Endodermal cell (in vitro differentiated cells): Measurements from ENCODE around the gene NOB1. TPM values are rescaled to one million over a fixed set of nuclear protein-coding genes. Genes with fewer than 3 reads are reported as not detected.
A peak's percentile ranks its signal among the peaks of the same experiment; 100 is the strongest.

ENCODE experiments used
- DNase-seq: peaks from one replicate; pipeline ENCODE4 v3.0.0-alpha.2; 2017
- H3K27ac ChIP-seq: 2 replicates; pipeline ENCODE4 v1.5.1; 2013; ENCODE audit warnings: mild to moderate bottlenecking, low read depth, low read length, moderate library complexity
- H3K27me3 ChIP-seq: 2 replicates; pipeline ENCODE4 v1.6.1; 2013; ENCODE audit warnings: mild to moderate bottlenecking, low read length, moderate library complexity; ENCODE audit not compliant: insufficient read depth, control insufficient read depth, poor library complexity, severe bottlenecking
- H3K36me3 ChIP-seq: 2 replicates; pipeline ENCODE4 v1.7.0; 2013; ENCODE audit warnings: mild to moderate bottlenecking, low read length, moderate library complexity; ENCODE audit not compliant: control insufficient read depth, insufficient read depth
- H3K4me1 ChIP-seq: one replicate; pipeline ENCODE4 v1.7.0; 2013; ENCODE audit warnings: low read length; ENCODE audit not compliant: control insufficient read depth, insufficient read depth
- H3K4me3 ChIP-seq: 2 replicates; pipeline ENCODE4 v1.5.1; 2013; ENCODE audit warnings: mild to moderate bottlenecking, low read length, moderate library complexity
- H3K9ac ChIP-seq: 2 replicates; pipeline ENCODE4 v1.6.1; 2013; ENCODE audit warnings: mild to moderate bottlenecking, low read length, moderate library complexity; ENCODE audit not compliant: poor library complexity, severe bottlenecking; ENCODE audit errors: extremely low read depth
- H3K9me3 ChIP-seq: 2 replicates; pipeline ENCODE4 v1.6.1; 2013; ENCODE audit warnings: mild to moderate bottlenecking, low read length, moderate library complexity; ENCODE audit not compliant: control insufficient read depth
- H3K27ac Mint-ChIP-seq: 2 replicates; pipeline ENCODE4 v1.8.0; 2020; ENCODE audit warnings: mixed read lengths
- H3K27me3 Mint-ChIP-seq: 2 replicates; pipeline ENCODE4 v1.8.0; 2021; ENCODE audit warnings: mild to moderate bottlenecking, mixed read lengths; ENCODE audit not compliant: insufficient read depth
- H3K36me3 Mint-ChIP-seq: 2 replicates; pipeline ENCODE4 v1.8.0; 2020; ENCODE audit warnings: low read depth, mixed read lengths
- H3K4me1 Mint-ChIP-seq: 2 replicates; pipeline ENCODE4 v1.8.0; 2020; ENCODE audit warnings: mixed read lengths
- H3K4me3 Mint-ChIP-seq: 2 replicates; pipeline ENCODE4 v1.8.0; 2020; ENCODE audit warnings: mild to moderate bottlenecking, moderate library complexity, mixed read lengths
- H3K9me3 Mint-ChIP-seq: 2 replicates; pipeline ENCODE4 v1.8.0; 2020; ENCODE audit warnings: mild to moderate bottlenecking, mixed read lengths
- CTCF ChIP-seq: fragments of 200-600 bp; sonication (generic); conservative IDR thresholded peaks from 2 replicates; pipeline ENCODE4 v1.5.0; 2021; ENCODE audit warnings: antibody characterized with exemption, mild to moderate bottlenecking
- WGBS, 2 experiments: methylation state at CpG; one replicate each; pipeline versions ENCODE4 v1.1.5 to v1.1.7; 2013; ENCODE audit warnings: missing lambda C conversion rate in 2 of 2, mixed read lengths in 1 of 2; ENCODE audit not compliant: insufficient coverage in 1 of 2, insufficient read length in 1 of 2; 5-methylcytosine and 5-hydroxymethylcytosine counted together
- total RNA-seq, 2 donors: library from RNA; stranded (reverse); fragmentation: NEBNext Ultra II Directional in 1 of 2; extraction: Animal tissue kit (Norgen Biotek cat#: 25700) in 1 of 2; gene quantifications; 2 replicates in 1 of 2; 3 replicates in 1 of 2; pipeline ENCODE4 v1.2.1, GENCODE V29; 2021

The NOB1 gene
- total RNA-seq, 2 donors from 2014 or later: 53.1 to 53.4 TPM

GRCh38 chr16:69709456-69710084 lies 45.2 kb downstream of the NOB1 start:
- TF ChIP-seq CTCF: peak; percentile 83
- H3K27me3 ChIP-seq: no peaks in the 10 kb centered on the region
- no peak overlapping the region for H3K4me3 Mint-ChIP-seq
- H3K4me1 ChIP-seq: no peaks in the 10 kb centered on the region
- no peak for DNase-seq
- H3K27me3 Mint-ChIP-seq: no peaks in the 10 kb centered on the region
- no peak overlapping the region for H3K4me3 ChIP-seq
- peaks cover 48% of the 10 kb centered on the region for H3K36me3 Mint-ChIP-seq
- H3K9ac ChIP-seq: no peak overlapping the region
- H3K9me3 Mint-ChIP-seq: no peaks in the 10 kb centered on the region
- H3K4me1 Mint-ChIP-seq: no peaks in the 10 kb centered on the region
- H3K36me3 ChIP-seq: peaks cover 38% of the 10 kb centered on the region
- H3K27ac Mint-ChIP-seq: no peak overlapping the region
- no peaks in the 10 kb centered on the region for H3K9me3 ChIP-seq
- 75 to 77% methylated on average over 4 to 5 of the region's 5 CpGs for WGBS, 2 experiments
- H3K27ac ChIP-seq: no peak overlapping the region

DNA sequence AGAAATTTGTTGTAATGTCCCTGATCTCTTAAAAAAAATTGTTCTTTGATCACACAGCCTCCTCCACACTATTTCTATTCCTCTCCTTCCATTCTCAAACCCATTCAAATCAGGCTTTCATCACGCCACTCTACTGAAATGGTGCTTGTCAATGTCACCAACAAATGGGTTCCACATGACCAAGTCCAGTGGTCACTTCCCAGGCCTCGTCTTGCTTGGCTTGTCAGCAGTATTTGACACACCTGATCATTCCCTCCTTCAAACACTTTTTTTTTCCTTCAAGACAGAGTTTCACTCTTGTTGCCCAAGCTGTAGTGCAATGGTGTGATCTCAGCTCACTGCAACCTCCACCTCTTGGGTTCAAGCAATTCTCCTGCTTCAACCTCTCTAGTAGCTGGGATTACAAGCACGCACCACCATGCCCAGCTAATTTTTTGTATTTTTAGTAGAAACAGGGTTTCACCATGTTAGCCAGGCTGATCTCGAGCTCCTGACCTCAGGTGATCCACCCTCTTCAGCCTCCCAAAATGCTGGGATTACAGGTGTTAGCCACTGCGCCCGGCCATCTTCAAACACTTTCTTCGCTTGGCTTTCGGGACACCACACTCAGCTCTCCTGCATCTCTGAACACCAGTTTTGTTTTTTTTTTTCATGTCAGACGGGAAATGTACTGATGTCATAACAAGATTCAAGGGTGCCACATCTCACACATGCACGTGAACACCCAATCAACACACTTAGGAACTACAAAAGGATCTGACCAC lies 46.6 kb downstream of the NOB1 start:
- Histone ChIP-seq H3K27me3 (no peaks in the 10 kb centered on the region), H3K4me1 (no peaks in the 10 kb centered on the region), H3K4me3 (no peak overlapping the region), H3K9me3 (no peaks in the 10 kb centered on the region), H3K36me3 (peaks cover 47% of the 10 kb centered on the region), H3K9ac (no peak overlapping the region), H3K27ac (no peak overlapping the region)
- Mint-ChIP-seq H3K4me3 (no peak overlapping the region), H3K27me3 (no peaks in the 10 kb centered on the region), H3K4me1 (no peaks in the 10 kb centered on the region), H3K27ac (peak overlapping the region; percentile 33), H3K9me3 (no peaks in the 10 kb centered on the region), H3K36me3 (peaks cover 41% of the 10 kb centered on the region)
- peak; percentile 13 for DNase-seq
- no peak for TF ChIP-seq CTCF
- whole genome bisulfite sequencing, 2 experiments: 92 to 93% methylated on average over 9 to 10 of the region's 10 CpGs

- Mint-ChIP-seq H3K27me3 (no peaks in the 10 kb centered on the region), H3K36me3 (peaks cover 29% of the 10 kb centered on the region), H3K27ac (peak overlapping the region; percentile 68), H3K4me3 (no peak overlapping the region), H3K4me1 (no peaks in the 10 kb centered on the region), H3K9me3 (no peaks in the 10 kb centered on the region)
- H3K36me3 ChIP-seq: peaks cover 50% of the 10 kb centered on the region
- H3K9me3 ChIP-seq: no peaks in the 10 kb centered on the region
- no peaks in the 10 kb centered on the region for H3K4me1 ChIP-seq
- H3K4me3 ChIP-seq: no peak overlapping the region
- no CpG with 5 or more reads among the region's 2 CpGs for WGBS, 2 experiments
- H3K9ac ChIP-seq: no peak overlapping the region
- peak; percentile 29 for DNase-seq
- no peaks in the 10 kb centered on the region for H3K27me3 ChIP-seq
- no peak for TF ChIP-seq CTCF
- H3K27ac ChIP-seq: no peak overlapping the region
These were observed 47.8 kb downstream of the NOB1 start for GRCh38 chr16:69706975-69707340.
